HG02759 (cell line): ENCODE data around the gene CHCHD3.

Source experiments
- ATAC-seq: cut with Tn5 transposase; IDR thresholded peaks from one replicate; pipeline ENCODE4 v1.9.1; 2021; ENCODE audit warnings: mild to moderate bottlenecking, moderate library complexity; ENCODE audit not compliant: unreplicated experiment

CHCHD3 gene

GRCh38 chr7:132871419-132871818 lies 210.5 kb downstream of the CHCHD3 start:
- ATAC-seq: peak; percentile 48

- ATAC-seq: no peak
These were observed 212.6 kb downstream of the CHCHD3 start for GRCh38 chr7:132869166-132869861.

GRCh38 chr7:132866551-132866950 lies 215.3 kb downstream of the CHCHD3 start:
- ATAC-seq: no peak

GRCh38 chr7:132866144-132866531 lies 215.8 kb downstream of the CHCHD3 start:
- ATAC-seq: no peak

GRCh38 chr7:132865366-132866143 lies 216.3 kb downstream of the CHCHD3 start:
- no peak for ATAC-seq

- no peak for ATAC-seq
These were observed 219.8 kb downstream of the CHCHD3 start for GRCh38 chr7:132861940-132862554.

GRCh38 chr7:132861424-132861823 lies 220.5 kb downstream of the CHCHD3 start:
- ATAC-seq: no peak

- no peak for ATAC-seq
These were observed 222.7 kb downstream of the CHCHD3 start for GRCh38 chr7:132859199-132859598.

GRCh38 chr7:132858760-132859159 lies 223.1 kb downstream of the CHCHD3 start:
- ATAC-seq: no peak

- no peak for ATAC-seq
These were observed 223.6 kb downstream of the CHCHD3 start for GRCh38 chr7:132858251-132858650.

- no peak for ATAC-seq
These were observed 224.2 kb downstream of the CHCHD3 start for GRCh38 chr7:132857703-132858102.

- no peak for ATAC-seq
These were observed 224.9 kb downstream of the CHCHD3 start for GRCh38 chr7:132857031-132857430.

GRCh38 chr7:132856416-132856815 lies 225.5 kb downstream of the CHCHD3 start:
- ATAC-seq: no peak

- ATAC-seq: no peak
These were observed 226.0 kb downstream of the CHCHD3 start for GRCh38 chr7:132855901-132856300.

GRCh38 chr7:132854238-132854637 lies 227.7 kb downstream of the CHCHD3 start:
- no peak for ATAC-seq

- no peak for ATAC-seq
These were observed 234.5 kb downstream of the CHCHD3 start for GRCh38 chr7:132847376-132847775.

GRCh38 chr7:132846086-132846485 lies 235.8 kb downstream of the CHCHD3 start:
- ATAC-seq: no peak

GRCh38 chr7:132842478-132842877 lies 239.4 kb downstream of the CHCHD3 start:
- ATAC-seq: no peak

- ATAC-seq: no peak
These were observed 241.7 kb downstream of the CHCHD3 start for GRCh38 chr7:132840199-132840598.

GRCh38 chr7:132838313-132838712 lies 243.6 kb downstream of the CHCHD3 start:
- no peak for ATAC-seq

- ATAC-seq: no peak
These were observed 244.4 kb downstream of the CHCHD3 start for GRCh38 chr7:132837529-132837928.

- ATAC-seq: no peak
These were observed 245.1 kb downstream of the CHCHD3 start for GRCh38 chr7:132836746-132837145.
